Type B pancreatic cell (in vitro differentiated cells): ENCODE results near the gene GSTT2. TPM values are rescaled to one million over a fixed set of nuclear protein-coding genes. Genes with fewer than 3 reads are reported as not detected.
"Not testable (repeated sequence)": the region's sequence is repeated elsewhere in the genome, so short reads cannot be mapped to it uniquely, and the experiment has no call there.

Experiments used
- DNase-seq: peaks from one replicate; pipeline ENCODE4 v3.0.0; 2021; ENCODE audit warnings: mixed read lengths; ENCODE audit not compliant: unreplicated experiment; ENCODE audit errors: extremely low spot score
- H3K27ac Mint-ChIP-seq: 2 replicates; pipeline ENCODE4 v1.8.0; 2021; ENCODE audit warnings: mild to moderate bottlenecking, mixed read lengths
- H3K27me3 Mint-ChIP-seq: 2 replicates; pipeline ENCODE4 v1.8.0; 2021; ENCODE audit warnings: mixed read lengths
- H3K36me3 Mint-ChIP-seq: 2 replicates; pipeline ENCODE4 v1.8.0; 2021; ENCODE audit warnings: mixed read lengths
- H3K4me1 Mint-ChIP-seq: one replicate; pipeline ENCODE4 v1.8.0; 2021; ENCODE audit warnings: mixed read lengths; ENCODE audit not compliant: unreplicated experiment
- H3K4me3 Mint-ChIP-seq: 2 replicates; pipeline ENCODE4 v1.8.0; 2021; ENCODE audit warnings: mild to moderate bottlenecking, mixed read lengths
- H3K9me3 Mint-ChIP-seq: 2 replicates; pipeline ENCODE4 v1.8.0; 2021; ENCODE audit warnings: mixed read lengths
- total RNA-seq: library from RNA; stranded (reverse); gene quantifications from 2 replicates; pipeline ENCODE4 v1.2.1, GENCODE V29; 2021; ENCODE audit warnings: low replicate concordance
- TF ChIP-seq, protein P1 (sequence below): fragments of 200-600 bp; sonication (generic); conservative IDR thresholded peaks from 2 replicates; pipeline ENCODE4 v1.5.0; 2021; ENCODE audit warnings: antibody characterized with exemption, mild to moderate bottlenecking

The GSTT2 gene
- total RNA-seq, 1 donor from 2014 or later, result 1.3 TPM

DNA sequence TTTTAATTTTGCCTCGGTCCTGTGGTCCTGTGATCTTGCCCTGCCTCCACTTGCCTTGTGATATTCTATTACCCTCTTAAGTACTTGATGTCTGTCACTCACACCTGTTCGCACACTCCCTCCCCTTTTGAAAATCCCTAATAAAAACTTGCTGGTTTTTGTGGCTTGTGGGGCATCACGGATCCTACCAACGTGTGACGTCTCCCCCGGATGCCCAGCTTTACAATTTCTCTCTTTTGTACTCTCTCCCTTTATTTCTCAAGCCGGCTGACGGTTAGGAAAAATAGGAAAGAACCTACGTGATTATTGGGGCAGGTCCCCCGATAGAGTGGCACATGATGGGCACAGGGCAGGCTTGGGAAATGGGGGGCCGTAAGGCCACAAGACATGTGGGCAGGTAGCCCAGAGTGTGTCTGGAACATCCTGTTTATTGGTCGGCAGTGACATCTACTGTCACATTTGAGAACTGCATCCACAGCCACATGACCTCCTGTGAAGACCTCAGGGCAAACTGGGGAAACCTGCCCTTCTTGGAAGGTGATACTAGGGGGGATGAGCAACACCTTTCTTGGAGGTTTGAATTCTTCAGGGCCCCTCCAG is 23.5 kb upstream of the GSTT2 start:
- not testable (repeated sequence) for H3K36me3 Mint-ChIP-seq, H3K9me3 Mint-ChIP-seq, H3K27me3 Mint-ChIP-seq, DNase-seq, H3K4me1 Mint-ChIP-seq, H3K4me3 Mint-ChIP-seq
- TF ChIP-seq, protein P1, sequence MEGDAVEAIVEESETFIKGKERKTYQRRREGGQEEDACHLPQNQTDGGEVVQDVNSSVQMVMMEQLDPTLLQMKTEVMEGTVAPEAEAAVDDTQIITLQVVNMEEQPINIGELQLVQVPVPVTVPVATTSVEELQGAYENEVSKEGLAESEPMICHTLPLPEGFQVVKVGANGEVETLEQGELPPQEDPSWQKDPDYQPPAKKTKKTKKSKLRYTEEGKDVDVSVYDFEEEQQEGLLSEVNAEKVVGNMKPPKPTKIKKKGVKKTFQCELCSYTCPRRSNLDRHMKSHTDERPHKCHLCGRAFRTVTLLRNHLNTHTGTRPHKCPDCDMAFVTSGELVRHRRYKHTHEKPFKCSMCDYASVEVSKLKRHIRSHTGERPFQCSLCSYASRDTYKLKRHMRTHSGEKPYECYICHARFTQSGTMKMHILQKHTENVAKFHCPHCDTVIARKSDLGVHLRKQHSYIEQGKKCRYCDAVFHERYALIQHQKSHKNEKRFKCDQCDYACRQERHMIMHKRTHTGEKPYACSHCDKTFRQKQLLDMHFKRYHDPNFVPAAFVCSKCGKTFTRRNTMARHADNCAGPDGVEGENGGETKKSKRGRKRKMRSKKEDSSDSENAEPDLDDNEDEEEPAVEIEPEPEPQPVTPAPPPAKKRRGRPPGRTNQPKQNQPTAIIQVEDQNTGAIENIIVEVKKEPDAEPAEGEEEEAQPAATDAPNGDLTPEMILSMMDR, result peak; percentile 86
- H3K27ac Mint-ChIP-seq, result peak overlapping the region; percentile 68

DNA sequence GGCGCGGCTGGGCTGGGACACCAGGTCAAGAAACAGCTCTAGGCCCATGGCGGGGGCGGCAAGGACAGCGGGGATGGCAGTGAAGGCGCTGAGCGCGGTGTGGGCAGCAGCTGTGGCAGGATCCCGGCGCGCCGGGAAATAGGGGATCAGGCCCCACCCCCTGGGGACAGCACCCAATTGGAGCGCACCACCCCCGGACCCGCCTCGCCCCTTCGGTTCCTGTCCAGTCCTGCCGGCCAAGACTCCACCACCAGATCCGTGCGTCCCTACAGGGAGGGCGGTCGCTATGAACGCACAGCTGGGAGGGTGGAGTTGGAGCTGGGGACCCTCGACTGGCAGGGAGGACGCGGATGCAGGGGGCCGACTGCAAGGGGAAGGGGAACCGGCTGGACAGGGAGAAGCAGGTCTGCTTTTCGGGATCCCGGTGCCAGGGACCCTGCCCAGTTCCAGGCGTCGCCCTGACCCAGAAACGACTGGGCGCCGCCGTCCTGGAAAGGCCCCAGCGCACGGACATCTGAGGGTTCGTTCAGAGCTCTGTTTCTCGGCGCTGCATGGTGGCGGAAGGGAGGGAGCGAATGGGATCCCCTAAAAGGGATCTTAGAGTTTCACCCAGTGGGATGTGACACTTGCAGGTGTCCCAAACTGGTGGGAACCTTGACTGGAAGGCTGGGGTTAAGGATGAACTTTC is 18.7 kb upstream of the GSTT2 start, which contains the start of gene GSTT2B:
Gene GSTT2B (minus strand): TSS at position 112 of the 688 bp plus-strand sequence. CDS start 64 bp downstream, at position 48.
- not testable (repeated sequence) for H3K9me3 Mint-ChIP-seq, H3K27me3 Mint-ChIP-seq, DNase-seq, H3K27ac Mint-ChIP-seq, H3K4me1 Mint-ChIP-seq, H3K4me3 Mint-ChIP-seq, H3K36me3 Mint-ChIP-seq

DNA sequence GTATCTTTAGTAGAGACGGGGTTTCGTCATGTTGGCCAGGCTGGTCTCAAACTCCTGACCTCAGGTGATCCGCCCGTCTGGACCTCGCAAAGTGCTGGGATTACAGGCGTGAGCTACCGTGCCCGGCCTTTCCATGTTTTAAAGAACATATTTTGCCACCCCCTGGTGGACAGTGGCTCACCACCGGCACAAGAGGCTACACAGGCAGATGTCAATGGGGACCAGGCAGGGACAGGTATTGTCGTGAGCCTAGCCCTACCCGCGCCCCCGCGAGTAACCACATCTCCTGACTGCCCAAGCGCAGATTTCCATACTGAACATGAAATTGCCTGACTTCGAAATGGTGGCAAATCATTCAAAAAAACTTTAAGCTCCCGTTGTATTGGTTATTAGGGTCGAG is 13.8 kb upstream of the GSTT2 start:
- not testable (repeated sequence) for H3K4me3 Mint-ChIP-seq, H3K27ac Mint-ChIP-seq, H3K9me3 Mint-ChIP-seq, H3K4me1 Mint-ChIP-seq, H3K27me3 Mint-ChIP-seq, DNase-seq
- peaks cover 15% of the 10 kb centered on the region for H3K36me3 Mint-ChIP-seq

DNA sequence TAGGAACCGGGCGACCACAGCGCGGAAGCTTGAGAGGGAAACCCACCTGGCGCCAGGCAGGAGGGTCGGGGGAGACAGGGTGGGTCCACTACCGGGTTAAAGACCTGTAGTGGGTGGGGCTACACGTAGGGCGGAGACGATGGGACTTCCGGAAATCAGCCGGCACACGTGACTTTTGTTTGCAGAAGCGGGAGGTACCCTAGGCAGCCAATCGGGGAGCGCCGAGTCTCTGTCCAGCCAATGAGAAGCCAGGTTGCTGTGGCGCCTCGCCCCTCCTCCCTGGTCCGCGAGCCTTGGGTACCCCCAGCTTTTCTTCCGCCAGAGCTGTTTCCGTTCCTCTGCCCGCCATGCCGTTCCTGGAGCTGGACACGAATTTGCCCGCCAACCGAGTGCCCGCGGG is 13.4 kb upstream of the GSTT2 start, which contains the start of gene DDTL:
Gene DDTL (plus strand): TSS at position 321 of the 400 bp plus-strand sequence. CDS start 27 bp downstream, at position 348.
- not testable (repeated sequence) for H3K27me3 Mint-ChIP-seq, H3K4me3 Mint-ChIP-seq, H3K4me1 Mint-ChIP-seq, H3K27ac Mint-ChIP-seq, DNase-seq, H3K9me3 Mint-ChIP-seq
- H3K36me3 Mint-ChIP-seq, result peaks cover 15% of the 10 kb centered on the region

DNA sequence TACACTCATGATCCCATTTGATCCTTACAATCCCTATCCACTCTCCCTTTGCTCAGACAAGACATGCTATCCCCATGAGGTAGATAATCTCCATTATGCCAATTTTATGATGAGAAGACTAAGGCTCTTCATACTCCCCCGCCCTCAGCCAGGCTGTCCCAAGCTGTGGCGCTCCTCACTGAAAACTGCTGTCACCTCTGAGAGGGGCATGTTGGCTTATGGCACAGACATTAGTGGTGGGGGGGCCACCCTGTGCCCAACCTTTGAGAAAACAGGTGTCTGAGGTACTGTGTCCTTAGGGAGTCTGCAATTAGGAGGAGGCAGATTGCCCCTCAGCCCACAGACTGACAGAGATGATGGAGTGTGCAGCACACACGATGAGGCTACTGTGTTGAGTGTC is 10.9 kb upstream of the GSTT2 start:
- peaks cover 15% of the 10 kb centered on the region for H3K36me3 Mint-ChIP-seq
- TF ChIP-seq, protein P1, result no peak
- DNase-seq, result no peak
- H3K9me3 Mint-ChIP-seq, result no peaks in the 10 kb centered on the region
- H3K27me3 Mint-ChIP-seq, result no peaks in the 10 kb centered on the region
- no peak overlapping the region for H3K27ac Mint-ChIP-seq
- no peak overlapping the region for H3K4me3 Mint-ChIP-seq
- no peaks in the 10 kb centered on the region for H3K4me1 Mint-ChIP-seq

DNA sequence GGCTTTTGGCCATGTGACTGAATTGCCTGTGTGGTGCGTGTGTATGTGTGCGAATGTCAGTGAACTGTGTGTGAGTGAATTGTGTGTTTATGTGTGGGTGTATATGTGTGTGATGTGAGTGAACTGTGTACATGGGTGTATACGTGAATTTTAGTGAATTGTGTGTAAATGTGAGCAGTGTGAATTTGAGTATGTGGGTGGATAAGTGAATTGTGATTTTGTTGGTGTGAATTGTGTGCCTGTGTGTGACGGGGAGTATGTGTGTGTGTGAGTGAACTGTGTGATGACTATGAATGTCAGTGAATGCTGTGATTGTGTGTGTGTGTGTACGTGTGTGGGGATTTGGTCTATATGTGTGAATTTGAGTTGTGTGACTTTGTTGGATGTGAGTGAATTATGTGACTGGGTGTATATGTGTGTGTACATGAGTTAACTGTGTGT is 9.7 kb upstream of the GSTT2 start:
- H3K27me3 Mint-ChIP-seq, result no peaks in the 10 kb centered on the region
- peak overlapping the region; percentile 1 for H3K27ac Mint-ChIP-seq
- TF ChIP-seq, protein P1, result no peak
- H3K9me3 Mint-ChIP-seq, result no peaks in the 10 kb centered on the region
- peaks cover 15% of the 10 kb centered on the region for H3K36me3 Mint-ChIP-seq
- H3K4me1 Mint-ChIP-seq, result no peaks in the 10 kb centered on the region
- peak overlapping the region; percentile 10 for H3K4me3 Mint-ChIP-seq
- no peak for DNase-seq

DNA sequence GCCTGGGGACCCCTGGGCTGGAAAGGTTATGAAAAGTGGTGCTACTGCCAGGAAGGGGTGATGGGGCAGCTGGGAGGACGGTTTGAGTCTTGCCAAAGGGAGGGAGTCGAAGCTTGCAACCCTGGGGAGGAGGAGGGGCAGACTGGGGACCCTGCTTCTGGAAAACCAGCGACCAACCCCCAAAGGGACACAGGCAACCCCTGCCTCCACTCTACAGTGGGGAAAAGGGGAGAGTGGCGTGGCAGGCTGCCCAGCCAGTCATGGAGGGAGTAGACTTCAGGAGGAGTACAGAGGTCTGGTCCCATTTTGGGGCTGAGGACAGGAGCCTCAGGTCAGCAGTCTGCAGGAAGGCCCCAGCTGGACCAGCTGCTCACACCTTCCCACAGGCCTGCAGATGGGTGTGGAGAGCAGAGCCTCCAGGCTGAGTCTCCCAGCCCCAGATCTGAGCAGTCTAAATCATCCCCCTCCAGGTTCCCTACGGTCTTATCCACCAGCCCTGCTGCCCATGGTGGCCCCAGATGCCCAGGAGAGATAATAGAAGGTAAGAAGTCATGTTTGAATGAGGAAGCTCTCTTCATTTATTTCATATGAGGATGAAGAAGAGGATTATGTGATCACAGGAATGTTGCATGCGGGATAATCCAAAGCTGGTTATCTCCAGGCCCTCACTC is 9.0 kb upstream of the GSTT2 start:
- TF ChIP-seq, protein P1, result no peak
- H3K27me3 Mint-ChIP-seq, result no peaks in the 10 kb centered on the region
- peak overlapping the region; percentile 10 for H3K4me3 Mint-ChIP-seq
- H3K9me3 Mint-ChIP-seq, result no peaks in the 10 kb centered on the region
- H3K36me3 Mint-ChIP-seq, result peaks cover 15% of the 10 kb centered on the region
- no peak for DNase-seq
- H3K27ac Mint-ChIP-seq, result no peak overlapping the region
- H3K4me1 Mint-ChIP-seq, result no peaks in the 10 kb centered on the region

DNA sequence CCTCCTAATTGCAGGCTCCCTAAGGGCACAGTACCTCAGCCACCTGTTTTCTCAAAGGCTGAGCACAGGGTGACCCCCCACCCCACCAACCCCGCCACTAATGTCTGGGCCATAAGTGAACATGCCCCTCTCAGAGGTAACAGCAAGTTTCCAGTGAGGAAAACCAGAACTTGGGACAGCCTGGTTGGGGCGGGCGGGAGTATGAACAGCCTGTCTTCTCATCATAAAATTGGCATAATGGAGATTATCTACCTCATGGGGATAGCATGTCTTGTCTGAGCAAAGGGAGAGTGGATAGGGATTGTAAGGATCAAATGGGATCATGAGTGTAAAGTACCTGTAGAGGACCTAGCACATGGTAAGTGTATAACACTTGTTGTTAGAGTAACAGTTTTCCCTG is 8.0 kb upstream of the GSTT2 start:
- H3K9me3 Mint-ChIP-seq, H3K27ac Mint-ChIP-seq, H3K4me3 Mint-ChIP-seq: not testable (repeated sequence)

DNA sequence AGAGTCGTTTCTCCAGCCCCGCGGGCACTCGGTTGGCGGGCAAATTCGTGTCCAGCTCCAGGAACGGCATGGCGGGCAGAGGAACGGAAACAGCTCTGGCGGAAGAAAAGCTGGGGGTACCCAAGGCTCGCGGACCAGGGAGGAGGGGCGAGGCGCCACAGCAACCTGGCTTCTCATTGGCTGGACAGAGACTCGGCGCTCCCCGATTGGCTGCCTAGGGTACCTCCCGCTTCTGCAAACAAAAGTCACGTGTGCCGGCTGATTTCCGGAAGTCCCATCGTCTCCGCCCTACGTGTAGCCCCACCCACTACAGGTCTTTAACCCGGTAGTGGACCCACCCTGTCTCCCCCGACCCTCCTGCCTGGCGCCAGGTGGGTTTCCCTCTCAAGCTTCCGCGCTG is 5.6 kb upstream of the GSTT2 start, which contains the start of gene DDT:
Gene DDT (minus strand): TSS at position 97 of the 400 bp plus-strand sequence. CDS start 27 bp downstream, at position 70.
- H3K27me3 Mint-ChIP-seq, DNase-seq, H3K9me3 Mint-ChIP-seq, H3K27ac Mint-ChIP-seq, H3K4me1 Mint-ChIP-seq, H3K4me3 Mint-ChIP-seq: not testable (repeated sequence)
- H3K36me3 Mint-ChIP-seq, result peaks cover 12% of the 10 kb centered on the region

More for the DNA sequence above, 8.0 kb upstream of the GSTT2 start:
- not testable (repeated sequence) for DNase-seq, H3K27me3 Mint-ChIP-seq, H3K4me1 Mint-ChIP-seq
- H3K36me3 Mint-ChIP-seq, result peaks cover 15% of the 10 kb centered on the region
